Middle frontal gyrus (tissue), 1 donor: ENCODE results near the gene WFIKKN1.

ENCODE experiments used
- DNase-seq: peaks from one replicate; pipeline ENCODE4 v3.0.0-alpha.2; 2015; ENCODE audit warnings: low spot score; ENCODE audit errors: extremely low spot score

WFIKKN1 gene

DNA sequence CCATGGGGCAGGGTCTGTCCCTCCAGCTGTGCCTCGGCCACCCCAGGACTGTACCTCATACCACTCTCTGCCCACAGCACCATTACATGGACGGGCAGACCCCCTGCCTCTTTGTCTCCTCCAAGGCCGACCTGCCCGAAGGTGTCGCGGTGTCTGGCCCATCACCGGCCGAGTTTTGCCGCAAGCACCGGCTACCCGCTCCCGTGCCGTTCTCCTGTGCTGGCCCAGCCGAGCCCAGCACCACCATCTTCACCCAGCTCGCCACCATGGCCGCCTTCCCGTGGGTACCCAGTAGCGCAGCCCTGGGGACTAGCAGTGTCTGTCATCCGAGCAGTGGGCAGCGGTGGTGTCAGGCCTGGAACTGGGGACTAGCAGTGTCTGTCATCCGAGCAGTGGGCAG lies 42.1 kb downstream of the WFIKKN1 start:
- DNase-seq = no peak

DNA sequence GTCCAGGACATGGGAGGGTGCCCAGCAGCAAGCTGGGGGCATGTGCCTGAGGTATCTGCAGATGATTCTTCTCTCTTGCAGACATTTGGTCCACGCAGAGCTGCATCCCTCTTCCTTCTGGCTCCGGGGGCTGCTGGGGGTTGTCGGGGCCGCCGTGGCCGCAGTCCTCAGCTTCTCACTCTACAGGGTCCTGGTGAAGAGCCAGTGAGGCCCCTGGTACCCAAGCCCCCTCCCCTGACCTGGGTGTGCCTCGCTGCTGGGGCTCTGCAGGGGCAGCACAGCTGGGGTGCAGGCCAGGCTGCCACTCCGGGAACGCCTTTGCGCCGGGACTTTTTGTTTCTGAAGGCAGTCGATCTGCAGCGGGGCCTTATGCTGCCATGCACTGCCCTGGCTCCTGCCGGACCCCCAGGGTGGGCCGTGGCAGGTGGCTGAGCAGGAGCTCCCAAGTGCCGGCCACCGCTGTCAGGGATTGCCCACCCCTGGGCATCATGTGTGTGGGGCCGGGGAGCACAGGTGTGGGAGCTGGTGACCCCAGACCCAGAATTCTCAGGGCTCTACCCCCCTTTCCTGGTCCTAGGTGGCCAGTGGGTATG lies 42.7 kb downstream of the WFIKKN1 start:
- DNase-seq = no peak

DNA sequence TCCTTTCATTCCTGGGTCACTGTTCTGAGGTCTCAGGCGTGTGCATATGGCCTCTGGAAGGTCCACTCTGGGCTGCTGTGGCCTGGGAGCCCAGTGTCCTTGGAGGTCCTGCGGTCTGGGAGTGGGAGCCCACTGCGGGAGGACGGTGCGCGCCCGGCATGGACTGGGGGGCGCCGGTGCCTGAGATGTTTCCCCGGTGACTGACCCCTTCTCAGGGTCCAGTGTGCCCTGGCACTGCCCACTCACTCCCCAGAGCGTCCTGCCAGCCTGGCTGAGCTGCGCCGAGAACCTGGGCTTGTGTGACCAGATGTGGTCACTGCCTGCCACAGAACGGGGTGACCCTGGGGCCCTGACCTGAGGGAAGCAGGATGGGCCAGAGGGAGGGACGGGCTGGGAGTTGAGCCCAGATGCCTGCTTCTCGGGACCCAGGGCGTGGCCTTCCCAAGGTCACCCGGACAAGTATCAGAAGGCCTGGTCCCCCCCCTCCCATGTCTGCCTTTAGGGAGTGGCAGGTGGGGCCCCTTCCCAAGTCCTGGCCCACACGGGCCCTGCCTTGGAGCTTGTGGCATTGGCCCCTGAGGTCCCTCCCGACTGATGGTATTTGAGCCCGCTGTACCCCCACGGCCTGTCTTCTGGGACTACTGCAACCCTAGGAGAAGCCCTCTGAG lies 43.6 kb downstream of the WFIKKN1 start:
- DNase-seq = no peak

DNA sequence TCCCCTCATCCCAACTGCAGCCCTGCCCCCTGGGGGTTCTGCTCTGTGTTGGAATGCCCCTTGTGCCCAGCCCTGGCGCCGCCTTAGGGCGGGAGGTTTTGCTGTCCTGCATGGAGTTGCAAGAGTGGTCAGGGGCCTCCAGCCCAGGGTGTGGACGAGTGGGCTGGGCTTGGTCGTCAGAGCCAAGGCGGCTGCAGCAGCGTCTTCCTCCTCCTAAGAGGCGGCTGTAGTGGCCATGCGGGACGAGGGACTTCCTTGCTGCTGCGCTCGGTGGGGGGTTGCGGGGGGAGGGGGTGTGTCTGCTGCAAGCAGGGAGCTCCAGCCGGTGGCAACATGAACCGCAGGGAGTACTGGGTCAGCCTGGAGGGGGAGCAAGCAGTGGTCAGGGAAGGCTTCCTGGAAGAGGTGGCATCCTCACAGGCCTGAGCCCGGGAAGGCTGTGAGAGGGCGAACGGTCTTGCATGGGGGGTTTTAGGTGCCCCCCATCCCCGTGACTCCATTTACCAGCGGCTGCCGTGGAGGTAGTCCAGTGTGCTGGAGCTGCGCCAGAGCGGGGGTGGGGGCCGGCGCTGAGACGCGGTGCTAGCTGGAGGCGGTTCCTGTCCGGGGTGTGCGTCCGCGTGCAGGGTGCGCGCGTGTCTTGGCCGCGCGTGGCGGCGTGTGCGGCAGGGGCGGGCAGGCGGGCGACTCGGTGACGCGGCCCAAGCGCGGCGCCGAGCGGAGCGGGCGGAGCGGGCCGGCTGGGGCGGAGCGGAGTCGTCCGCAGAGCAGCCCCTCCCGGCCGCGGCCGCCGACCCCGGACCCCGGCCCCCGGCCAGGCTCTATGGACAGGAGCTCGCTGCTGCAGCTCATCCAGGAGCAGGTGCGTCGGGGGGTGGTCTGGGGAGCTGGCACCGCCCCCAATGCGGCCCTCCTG lies 44.4 kb downstream of the WFIKKN1 start, which contains the start of gene RHBDL1:
Gene RHBDL1, plus strand, starts transcription at position 704 of the 916 bp plus-strand sequence. Its CDS starts 120 bp downstream, at position 824.
- peak; percentile 44 for DNase-seq

DNA sequence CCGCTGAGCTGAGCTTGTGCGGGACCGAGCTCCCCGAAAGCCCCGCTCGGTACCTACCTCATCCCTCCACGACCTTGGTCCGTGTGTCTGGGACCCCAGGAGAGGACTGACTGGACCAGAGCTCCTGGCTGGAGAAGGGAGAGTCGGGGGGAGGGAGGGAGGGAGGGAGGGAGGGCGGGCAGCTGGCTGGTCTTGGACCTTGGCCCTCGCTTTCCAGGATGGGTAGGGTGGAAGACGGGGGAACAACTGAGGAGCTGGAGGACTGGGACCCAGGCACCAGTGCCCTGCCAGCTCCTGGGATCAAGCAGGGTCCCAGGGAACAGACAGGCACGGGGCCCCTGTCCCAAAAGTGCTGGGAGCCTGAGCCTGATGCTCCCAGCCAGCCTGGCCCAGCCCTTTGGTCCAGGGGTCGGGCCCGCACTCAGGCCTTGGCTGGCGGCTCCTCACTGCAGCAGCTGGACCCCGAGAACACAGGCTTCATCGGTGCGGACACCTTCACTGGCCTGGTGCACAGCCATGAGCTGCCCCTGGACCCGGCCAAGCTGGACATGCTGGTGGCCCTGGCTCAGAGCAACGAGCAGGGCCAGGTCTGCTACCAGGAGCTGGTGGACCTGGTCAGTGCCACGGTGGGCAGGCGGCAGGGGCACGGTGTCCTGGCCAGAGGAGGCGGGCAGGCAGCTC lies 45.2 kb downstream of the WFIKKN1 start:
- DNase-seq = no peak

DNA sequence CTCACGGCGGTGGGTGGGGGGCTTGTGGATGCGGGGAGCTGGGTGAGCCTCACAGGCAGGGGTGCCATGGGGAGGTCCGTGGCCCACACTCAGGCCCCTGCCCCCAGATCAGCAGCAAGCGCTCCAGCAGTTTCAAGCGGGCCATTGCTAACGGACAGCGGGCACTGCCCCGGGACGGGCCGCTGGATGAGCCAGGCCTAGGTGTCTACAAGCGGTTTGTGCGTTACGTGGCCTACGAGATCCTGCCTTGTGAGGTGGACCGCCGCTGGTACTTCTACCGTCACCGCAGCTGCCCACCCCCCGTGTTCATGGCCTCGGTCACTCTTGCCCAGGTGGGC lies 45.7 kb downstream of the WFIKKN1 start:
- DNase-seq = no peak

DNA sequence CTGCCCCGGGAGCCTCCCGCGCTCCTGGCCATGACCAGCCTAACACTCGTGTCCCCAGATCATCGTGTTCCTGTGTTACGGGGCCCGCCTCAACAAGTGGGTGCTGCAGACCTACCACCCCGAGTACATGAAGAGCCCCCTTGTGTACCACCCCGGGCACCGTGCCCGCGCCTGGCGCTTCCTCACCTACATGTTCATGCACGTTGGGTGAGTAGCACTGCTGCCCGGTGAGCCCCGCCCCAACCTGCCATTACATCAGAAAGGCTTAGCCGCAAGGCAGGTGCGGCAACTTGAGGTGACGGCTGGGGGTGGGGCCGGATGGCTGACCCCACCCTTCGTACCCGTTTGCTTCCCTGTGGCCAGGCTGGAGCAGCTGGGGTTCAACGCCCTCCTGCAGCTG lies 46.1 kb downstream of the WFIKKN1 start:
- no peak for DNase-seq

DNA sequence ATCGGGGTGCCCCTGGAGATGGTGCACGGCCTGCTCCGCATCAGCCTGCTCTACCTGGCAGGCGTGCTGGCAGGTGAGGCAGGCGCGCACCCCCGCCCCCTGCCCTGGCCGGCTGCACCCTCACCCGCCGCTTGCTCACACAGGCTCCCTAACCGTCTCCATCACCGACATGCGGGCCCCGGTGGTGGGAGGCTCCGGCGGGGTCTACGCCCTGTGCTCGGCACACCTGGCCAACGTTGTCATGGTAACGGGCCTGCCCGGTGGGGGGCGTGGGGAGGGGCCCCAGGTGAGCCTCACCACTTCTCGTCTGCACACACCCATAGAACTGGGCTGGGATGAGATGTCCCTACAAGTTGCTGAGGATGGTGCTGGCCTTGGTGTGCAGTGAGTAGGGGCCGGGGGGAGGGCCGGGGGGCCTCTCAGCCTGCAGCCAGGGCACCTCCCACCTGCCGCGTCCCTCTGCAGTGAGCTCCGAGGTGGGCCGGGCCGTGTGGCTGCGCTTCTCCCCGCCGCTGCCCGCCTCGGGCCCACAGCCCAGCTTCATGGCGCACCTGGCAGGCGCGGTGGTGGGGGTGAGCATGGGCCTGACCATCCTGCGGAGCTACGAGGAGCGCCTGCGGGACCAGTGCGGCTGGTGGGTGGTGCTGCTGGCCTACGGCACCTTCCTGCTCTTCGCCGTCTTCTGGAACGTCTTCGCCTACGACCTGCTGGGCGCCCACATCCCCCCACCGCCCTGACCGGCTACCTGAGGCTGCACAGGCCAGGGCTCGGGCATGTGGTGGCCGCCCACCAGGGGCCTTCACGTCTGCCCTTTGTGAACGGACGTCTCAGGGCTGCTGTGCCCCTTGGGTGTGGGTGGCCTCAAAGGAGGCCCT lies 46.8 kb downstream of the WFIKKN1 start:
- no peak for DNase-seq

DNA sequence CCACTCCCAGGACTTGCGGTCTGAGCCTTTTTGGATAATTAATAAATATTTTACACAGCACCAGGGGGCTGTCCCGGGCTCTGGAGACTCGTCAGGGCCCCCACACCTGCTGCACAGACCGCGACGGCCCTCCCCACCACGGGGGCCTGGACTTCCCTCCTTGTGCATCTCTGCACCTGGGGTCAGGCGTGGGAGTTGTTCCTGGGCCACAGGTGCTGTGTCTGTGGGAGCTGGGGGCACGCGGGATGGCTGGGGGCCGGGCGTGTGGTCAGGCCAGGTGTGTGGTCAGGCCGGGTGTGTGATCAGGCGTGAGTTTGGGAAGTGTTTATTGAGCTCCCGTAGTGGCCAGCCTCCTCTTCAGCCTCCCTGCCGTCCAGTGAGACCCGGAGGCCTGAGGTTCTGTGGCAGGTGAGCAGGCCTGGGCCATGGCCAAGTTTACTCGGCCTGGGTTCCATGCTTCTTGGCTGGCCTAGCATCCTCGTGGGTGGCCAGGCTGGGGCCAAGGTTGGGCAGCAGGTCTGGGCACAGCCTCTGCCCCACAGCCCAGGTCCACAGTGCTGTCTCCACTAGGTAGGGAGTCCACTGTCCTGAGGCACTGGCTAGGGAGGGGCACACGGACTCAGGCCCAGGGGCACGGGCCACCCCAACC lies 47.5 kb downstream of the WFIKKN1 start:
- no peak for DNase-seq

DNA sequence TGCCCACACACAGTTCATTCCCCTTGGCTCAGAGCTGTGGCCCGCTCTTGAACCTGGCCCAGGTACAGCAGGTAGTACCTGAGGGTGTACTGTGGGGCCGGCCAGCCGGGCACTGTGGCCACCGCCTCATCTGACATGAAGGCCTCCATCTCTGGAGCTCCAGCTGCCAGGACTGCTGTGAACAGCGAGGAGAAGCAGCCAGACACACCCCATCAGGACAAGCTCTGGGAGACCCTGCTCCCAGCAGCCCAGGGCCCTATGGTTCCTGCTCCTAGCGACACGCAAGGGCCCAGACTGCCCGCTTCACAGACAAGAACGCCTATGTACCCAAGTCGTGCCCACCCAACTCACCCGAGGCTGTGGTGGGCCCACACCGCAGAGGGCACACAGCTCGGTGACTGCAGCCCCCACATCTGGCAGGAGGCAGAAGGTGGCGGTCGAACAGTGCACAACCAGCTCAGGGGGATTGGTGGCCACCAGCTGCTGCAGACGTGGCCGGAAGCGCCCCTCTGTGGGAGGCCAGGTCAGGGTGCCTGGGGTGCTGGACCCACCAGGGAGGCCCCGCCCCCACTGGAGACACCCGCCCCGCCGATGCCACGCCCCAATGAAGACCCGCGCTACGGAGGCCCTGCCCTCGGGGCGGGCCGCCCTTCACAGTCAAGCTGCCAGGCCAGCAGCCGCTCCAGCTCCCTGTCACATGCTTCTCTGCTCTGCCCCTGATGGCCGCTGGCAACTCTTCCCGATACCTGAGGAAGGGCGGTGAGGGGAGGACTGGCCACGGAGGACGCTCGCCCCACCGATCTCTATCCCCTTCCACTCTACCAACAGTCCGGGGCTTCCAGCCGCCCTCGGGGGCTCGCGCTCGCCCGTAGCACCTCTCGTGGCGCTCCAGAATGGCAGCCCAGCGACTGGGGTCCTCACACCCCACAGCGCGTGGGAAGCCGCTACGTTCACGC lies 48.4 kb downstream of the WFIKKN1 start:
- DNase-seq = no peak

DNA sequence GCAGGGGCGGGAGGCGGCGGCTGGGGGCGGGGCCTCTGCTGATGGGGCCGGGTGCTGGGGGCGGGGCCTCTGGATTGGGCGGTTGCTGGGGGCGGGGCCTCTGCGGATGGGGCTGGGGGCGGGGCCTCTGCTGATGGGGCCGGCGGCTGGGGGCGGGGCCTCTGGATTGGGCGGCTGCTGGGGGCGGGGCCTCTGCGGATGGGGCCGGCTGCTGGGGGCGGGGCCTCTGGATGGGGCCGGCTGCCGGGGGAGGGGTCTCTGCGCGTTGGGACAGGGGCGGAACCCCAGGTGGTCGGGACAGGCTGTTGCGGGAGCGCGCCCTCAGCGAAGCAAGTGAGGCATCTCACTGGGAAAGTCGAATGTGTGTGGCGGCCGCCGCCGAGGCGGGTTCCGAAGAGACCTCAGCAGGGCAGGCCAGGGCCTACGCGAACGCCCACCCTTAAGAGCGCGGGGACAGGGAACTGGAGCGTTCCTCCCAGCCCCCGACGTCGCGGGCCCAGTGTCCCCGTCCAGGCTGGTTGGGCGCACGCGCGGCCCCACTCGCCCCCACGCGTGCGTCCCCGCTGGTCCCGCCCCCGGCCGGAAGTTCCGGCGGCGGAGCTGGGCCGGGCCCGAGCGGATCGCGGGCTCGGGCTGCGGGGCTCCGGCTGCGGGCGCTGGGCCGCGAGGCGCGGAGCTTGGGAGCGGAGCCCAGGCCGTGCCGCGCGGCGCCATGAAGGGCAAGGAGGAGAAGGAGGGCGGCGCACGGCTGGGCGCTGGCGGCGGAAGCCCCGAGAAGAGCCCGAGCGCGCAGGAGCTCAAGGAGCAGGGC lies 49.2 kb downstream of the WFIKKN1 start, which contains the start of gene STUB1:
Gene STUB1, plus strand, starts transcription at position 597 of the 811 bp plus-strand sequence. Its CDS starts 116 bp downstream, at position 713.
- DNase-seq = peak; percentile 81

DNA sequence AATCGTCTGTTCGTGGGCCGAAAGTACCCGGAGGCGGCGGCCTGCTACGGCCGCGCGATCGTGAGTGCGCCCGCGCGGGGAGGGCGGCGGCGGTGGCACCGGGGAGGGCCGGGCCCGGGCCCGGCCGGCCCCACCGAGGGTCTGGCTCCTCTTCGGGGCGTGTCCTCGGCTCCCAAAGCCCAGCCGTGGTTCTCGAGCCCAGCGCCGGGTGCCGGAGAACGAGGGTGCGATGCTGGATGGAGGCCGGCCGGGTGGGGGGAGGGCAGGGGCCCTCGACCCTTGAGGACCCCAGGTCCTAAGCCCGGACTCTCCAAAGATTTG lies 49.8 kb downstream of the WFIKKN1 start:
- no peak for DNase-seq

DNA sequence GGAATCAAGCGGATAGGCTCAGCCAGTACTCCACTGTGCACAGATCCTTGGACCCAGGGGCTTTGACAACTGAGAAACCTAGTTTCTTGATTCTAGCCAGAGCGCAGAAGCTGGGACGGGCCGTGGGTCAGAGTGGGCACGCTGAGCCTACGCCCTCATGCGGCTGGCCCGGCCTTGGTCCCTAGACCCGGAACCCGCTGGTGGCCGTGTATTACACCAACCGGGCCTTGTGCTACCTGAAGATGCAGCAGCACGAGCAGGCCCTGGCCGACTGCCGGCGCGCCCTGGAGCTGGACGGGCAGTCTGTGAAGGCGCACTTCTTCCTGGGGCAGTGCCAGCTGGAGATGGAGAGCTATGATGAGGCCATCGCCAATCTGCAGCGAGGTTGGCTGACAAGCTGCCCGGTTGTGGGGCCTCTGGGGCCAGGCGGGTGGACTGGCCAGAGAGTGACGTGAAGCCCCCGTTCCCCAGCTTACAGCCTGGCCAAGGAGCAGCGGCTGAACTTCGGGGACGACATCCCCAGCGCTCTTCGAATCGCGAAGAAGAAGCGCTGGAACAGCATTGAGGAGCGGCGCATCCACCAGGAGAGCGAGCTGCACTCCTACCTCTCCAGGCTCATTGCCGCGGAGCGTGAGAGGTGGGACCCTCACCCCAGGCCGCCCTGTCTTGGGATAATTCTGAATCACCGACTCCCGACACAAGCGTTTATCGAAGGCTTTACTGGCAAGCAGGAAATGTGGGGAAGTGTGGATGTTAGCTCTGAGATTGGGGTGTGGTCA lies 50.4 kb downstream of the WFIKKN1 start:
- no peak for DNase-seq

DNA sequence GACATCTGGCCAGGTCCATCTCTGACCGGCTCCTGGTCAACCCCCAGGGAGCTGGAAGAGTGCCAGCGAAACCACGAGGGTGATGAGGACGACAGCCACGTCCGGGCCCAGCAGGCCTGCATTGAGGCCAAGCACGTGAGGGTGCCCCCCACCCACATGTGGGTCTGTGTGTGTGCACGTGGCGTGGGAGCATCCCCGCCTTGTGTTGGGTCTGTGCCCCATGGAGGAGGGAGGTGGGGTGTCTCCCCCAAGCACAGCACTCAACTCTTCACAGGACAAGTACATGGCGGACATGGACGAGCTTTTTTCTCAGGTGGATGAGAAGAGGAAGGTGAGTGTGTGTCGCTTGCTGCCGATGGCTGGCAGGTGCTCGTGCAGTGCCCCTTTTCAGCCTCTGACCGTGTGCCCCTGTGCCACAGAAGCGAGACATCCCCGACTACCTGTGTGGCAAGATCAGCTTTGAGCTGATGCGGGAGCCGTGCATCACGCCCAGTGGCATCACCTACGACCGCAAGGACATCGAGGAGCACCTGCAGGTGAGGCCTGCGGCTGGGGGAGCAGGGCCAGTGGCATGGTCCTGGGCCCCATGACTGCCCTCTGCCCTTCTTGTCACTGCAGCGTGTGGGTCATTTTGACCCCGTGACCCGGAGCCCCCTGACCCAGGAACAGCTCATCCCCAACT lies 51.1 kb downstream of the WFIKKN1 start:
- no peak for DNase-seq

DNA sequence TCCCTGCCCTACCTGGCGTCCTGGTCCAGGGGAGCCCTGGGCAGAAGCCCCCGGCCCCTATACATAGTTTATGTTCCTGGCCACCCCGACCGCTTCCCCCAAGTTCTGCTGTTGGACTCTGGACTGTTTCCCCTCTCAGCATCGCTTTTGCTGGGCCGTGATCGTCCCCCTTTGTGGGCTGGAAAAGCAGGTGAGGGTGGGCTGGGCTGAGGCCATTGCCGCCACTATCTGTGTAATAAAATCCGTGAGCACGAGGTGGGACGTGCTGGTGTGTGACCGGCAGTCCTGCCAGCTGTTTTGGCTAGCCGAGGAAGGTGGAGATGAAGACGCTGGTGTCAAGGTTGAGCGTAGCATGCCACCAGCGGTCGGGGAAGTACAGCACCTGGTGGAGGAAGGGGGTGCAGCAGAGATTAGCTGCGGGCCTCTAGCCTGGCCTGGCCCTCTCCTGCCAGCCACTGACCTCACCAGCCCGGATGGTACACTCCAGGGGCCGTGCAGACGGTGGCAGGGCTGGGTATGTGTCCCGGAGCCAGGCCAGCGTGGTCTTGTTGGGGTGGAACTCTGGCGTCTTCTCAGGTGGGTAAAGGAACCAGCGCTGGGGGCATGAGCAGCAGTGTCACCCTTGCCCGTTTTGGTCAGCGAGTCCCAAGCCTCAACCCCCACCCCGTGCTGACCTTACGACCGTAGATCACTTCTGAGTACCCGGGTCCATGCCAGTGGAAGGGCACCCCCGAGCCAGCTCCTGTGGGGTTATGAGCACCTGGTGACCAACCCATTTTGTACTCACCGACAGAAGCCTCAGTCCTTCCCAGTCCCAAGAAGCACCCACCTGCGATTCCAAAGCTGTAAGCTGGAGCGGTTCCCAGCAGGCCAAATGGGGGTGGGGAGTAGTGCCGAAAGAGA lies 52.0 kb downstream of the WFIKKN1 start:
- no peak for DNase-seq
